ENCODE data around the gene PIGN. TPM values are rescaled to one million over a fixed set of nuclear protein-coding genes. Genes with fewer than 3 reads are reported as not detected.

Gene PIGN
- total RNA-seq, 2 donors from 2014 or later = 17.9 to 18.1 TPM

DNA sequence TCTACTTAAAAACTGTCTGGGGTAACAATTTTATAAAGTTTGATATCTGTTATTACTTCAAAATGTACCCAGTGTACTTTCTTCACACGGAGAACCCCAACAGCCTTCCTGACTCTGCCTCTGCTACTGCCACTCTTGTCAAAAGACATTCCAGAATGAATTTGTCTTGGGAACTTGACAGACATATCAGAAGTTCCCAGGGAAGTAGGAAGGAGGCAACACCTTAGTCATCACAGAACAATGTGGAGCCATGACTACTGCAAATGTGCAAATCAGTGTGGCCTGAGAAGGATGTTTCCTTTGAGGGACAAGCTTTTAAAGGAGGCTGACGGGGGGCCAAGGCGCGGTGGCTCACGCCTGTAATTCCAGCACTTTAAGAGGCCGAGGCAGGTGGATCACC lies 160.3 kb downstream of the PIGN start:
- Mint-ChIP-seq H3K27me3 (peaks cover 12% of the 10 kb centered on the region), H3K36me3 (ENCODE audit: low read depth) (peaks cover 2% of the 10 kb centered on the region), H3K4me3 (no peak overlapping the region), H3K4me1 (no peaks in the 10 kb centered on the region), H3K27ac (no peak overlapping the region)
- DNase-seq (no peak), ATAC-seq (no peak)
- H3K9me3 ChIP-seq (ENCODE audit: control insufficient read depth, low read length, poor library complexity, severe bottlenecking) = no peaks in the 10 kb centered on the region

DNA sequence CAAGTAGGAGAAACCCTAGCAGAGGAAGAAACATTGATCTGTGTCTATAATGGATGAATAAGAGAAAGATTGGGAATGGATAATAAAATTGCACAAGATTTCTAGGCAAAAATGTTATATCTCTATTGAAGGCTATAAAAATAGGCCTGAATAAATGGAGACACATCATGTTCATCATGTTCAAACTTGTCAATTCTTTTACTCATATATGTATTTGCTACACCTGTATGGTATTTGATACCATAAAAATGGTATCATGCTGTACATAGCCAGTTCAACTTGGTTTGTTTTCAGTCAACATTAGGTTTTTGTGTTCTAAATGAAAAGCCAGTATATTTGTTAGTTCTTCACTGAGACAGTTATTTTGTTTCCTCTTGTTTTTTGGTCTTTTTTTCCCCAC lies 161.9 kb downstream of the PIGN start:
- no peak overlapping the region for H3K27ac Mint-ChIP-seq
- DNase-seq (no peak), ATAC-seq (no peak)
- H3K4me3 Mint-ChIP-seq = no peak overlapping the region
- H3K27me3 Mint-ChIP-seq = peaks cover 12% of the 10 kb centered on the region
- H3K9me3 ChIP-seq (ENCODE audit: control insufficient read depth, low read length, poor library complexity, severe bottlenecking) = no peaks in the 10 kb centered on the region
- no peaks in the 10 kb centered on the region for H3K4me1 Mint-ChIP-seq
- H3K36me3 Mint-ChIP-seq (ENCODE audit: low read depth) = peaks cover 2% of the 10 kb centered on the region

DNA sequence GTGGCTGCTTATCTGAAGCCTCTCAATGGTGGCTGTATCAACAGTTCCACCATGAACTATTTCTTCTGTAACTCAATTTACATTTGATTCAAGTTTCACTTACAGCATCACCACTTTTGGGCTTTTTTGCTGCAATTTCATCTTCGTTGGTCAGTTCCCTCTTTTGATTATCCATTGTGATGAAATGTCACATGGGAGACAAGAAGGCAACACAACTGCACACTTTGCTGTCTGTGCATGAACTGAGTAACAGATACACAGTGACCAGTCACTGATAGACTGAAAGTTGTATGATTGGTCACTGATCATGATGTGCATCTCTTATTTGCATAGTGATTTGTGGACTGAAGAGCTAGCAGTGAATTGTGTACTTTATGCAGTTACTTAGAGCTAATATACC lies 163.3 kb downstream of the PIGN start:
- Mint-ChIP-seq H3K36me3 (ENCODE audit: low read depth) (peaks cover 2% of the 10 kb centered on the region), H3K4me3 (no peak overlapping the region)
- no peak for DNase-seq

DNA sequence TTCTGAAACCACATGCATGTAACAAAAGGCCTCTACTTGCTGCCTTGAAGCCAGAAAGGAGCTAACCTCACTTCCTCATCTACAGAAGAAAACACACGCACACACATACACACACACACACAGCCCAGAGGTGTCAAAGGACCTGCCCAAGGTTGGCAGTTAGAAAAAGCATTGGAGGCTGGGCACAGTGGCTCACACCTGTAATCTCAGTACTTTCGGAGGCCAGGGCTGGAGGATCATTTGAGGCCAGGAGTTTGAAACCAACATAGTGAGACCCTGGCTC lies 168.2 kb downstream of the PIGN start:
- H3K9me3 ChIP-seq (ENCODE audit: control insufficient read depth, low read length, poor library complexity, severe bottlenecking) = no peaks in the 10 kb centered on the region
- DNase-seq = no peak
- Mint-ChIP-seq H3K4me3 (no peak overlapping the region), H3K36me3 (ENCODE audit: low read depth) (no peaks in the 10 kb centered on the region), H3K4me1 (no peaks in the 10 kb centered on the region), H3K27me3 (no peaks in the 10 kb centered on the region), H3K27ac (no peak overlapping the region)
- ATAC-seq = no peak

More for the DNA sequence above, 163.3 kb downstream of the PIGN start:
- ATAC-seq = no peak
- no peaks in the 10 kb centered on the region for H3K9me3 ChIP-seq (ENCODE audit: control insufficient read depth, low read length, poor library complexity, severe bottlenecking)
- no peak overlapping the region for H3K27ac Mint-ChIP-seq
- peaks cover 12% of the 10 kb centered on the region for H3K27me3 Mint-ChIP-seq
- no peaks in the 10 kb centered on the region for H3K4me1 Mint-ChIP-seq

DNA sequence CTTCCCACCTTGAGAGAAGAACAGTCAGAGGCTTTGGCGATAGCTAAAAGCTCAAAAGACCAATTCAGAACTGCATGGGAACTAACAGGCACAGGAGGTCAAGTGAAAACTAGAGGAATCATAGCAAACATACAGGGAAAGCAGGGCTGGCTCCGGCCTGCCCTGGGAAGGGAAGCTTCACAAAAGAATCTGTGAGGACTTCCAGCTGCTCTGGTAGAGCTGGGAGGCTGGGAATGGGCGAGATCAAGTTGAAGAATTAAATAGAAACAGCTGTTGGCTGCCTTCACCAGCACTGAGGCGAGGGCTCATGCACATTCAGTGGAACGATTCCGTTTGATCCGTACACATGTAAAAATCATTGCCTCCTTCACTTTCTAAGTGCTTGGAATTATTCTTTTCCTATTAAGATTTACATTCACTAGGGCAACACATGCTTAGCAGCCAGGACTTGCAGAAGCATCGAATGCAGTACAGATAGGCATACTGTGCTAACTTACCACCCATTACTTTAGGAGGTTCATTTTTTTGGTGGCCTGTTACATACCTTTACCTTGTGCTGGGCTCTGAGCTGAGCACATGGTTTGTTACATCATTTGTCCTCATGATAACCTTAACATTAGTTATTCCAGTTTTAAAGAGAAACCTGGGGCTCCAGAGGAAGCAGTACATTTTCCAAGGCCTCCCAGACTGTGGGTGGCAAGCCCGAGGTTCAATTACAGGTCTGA lies 168.7 kb downstream of the PIGN start:
- H3K27me3 Mint-ChIP-seq = no peaks in the 10 kb centered on the region
- no peak overlapping the region for H3K4me3 Mint-ChIP-seq
- no peaks in the 10 kb centered on the region for H3K36me3 Mint-ChIP-seq (ENCODE audit: low read depth)
- ATAC-seq (no peak), DNase-seq (no peak)
- H3K9me3 ChIP-seq (ENCODE audit: control insufficient read depth, low read length, poor library complexity, severe bottlenecking) = no peaks in the 10 kb centered on the region
- no peak overlapping the region for H3K27ac Mint-ChIP-seq
- H3K4me1 Mint-ChIP-seq = no peaks in the 10 kb centered on the region

DNA sequence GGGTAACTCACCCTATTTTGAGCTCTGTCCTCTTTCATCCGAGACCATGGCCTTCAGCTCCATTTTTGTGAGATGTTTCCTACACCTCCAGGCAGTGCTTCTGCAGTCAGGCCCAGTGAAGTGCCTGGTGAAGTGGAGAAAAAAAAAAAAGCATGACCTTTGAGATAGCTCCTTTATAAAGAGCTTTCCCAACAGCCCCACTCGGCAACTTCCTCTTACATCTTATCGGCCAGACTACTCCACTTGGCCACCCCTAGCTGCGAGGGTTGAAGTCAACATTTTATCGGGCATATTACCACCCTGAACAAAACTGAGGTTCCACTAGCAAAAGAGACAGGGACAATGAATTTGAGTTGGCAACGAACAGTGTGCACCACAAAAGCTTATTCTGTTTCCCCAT lies 169.2 kb downstream of the PIGN start:
- Mint-ChIP-seq H3K4me3 (no peak overlapping the region), H3K36me3 (ENCODE audit: low read depth) (no peaks in the 10 kb centered on the region), H3K27me3 (no peaks in the 10 kb centered on the region), H3K27ac (no peak overlapping the region), H3K4me1 (no peaks in the 10 kb centered on the region)
- DNase-seq (no peak), ATAC-seq (no peak)
- H3K9me3 ChIP-seq (ENCODE audit: control insufficient read depth, low read length, poor library complexity, severe bottlenecking) = no peaks in the 10 kb centered on the region

DNA sequence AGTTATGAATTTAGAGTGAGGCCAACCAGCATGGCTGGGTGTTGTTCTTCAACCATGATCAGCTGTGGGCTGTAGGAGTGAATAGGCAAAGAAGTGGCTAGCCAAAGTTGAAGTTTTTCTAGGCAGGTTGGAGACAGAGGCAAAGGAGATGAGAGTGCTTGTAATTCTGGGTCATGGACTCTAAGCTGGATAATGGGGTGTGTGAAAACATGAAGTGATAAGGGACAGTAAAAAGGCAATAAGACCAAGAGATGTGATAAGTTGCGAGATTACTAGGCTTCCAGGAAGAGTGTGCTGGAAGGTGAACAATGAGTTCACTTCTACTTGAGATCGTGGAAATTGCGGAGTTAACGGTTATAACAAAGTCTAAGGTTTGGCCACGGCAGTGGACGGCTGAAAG lies 175.4 kb downstream of the PIGN start:
- H3K4me1 Mint-ChIP-seq = no peaks in the 10 kb centered on the region
- H3K27ac Mint-ChIP-seq = no peak overlapping the region
- DNase-seq = no peak
- no peaks in the 10 kb centered on the region for H3K36me3 Mint-ChIP-seq (ENCODE audit: low read depth)
- no peak overlapping the region for H3K4me3 Mint-ChIP-seq
- no peak for ATAC-seq
- no peaks in the 10 kb centered on the region for H3K9me3 ChIP-seq (ENCODE audit: control insufficient read depth, low read length, poor library complexity, severe bottlenecking)
- H3K27me3 Mint-ChIP-seq = peaks cover 10% of the 10 kb centered on the region

DNA sequence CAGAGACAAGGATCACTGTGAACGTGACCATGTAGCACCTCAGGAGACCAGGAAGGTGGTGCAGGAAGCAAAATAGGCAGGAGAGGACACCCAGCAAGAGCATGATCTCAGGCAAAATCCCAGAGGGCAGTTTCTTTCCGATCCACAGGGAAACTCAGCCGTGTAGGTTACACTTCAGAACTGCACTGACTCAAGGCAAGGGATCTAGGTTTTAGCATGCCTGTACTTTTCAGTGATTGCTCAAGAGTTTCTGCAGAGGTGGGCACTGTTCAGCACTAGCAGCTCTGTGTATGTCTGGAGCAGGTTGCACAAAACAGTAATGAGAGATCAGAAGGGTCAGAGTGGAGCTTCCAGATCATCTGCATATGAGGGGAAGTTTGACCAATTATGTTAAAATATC lies 177.3 kb downstream of the PIGN start:
- H3K9me3 ChIP-seq (ENCODE audit: control insufficient read depth, low read length, poor library complexity, severe bottlenecking) = no peaks in the 10 kb centered on the region
- Mint-ChIP-seq H3K36me3 (ENCODE audit: low read depth) (no peaks in the 10 kb centered on the region), H3K27ac (no peak overlapping the region), H3K4me3 (no peak overlapping the region), H3K27me3 (peaks cover 10% of the 10 kb centered on the region), H3K4me1 (no peaks in the 10 kb centered on the region)
- DNase-seq (no peak), ATAC-seq (no peak)

DNA sequence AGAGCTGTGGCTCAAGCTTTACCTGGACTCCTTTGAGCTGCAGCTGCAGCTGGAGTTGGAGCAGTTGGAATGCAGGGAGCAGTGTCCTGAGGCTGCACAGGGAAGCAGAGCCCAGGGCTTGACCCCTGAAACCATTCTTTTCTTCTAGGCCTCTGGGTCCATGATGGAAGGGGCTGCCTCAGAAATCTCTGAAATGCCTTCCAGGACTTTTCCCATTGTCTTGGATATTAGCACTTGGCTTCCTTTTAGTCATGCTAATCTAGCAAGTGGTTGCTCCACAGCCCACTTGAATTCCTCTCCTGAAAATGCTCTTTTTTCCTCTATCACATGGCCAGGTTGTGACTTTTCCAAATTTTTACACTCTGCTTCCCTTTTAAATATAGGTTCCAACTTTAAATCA lies 185.5 kb downstream of the PIGN start:
- no peak overlapping the region for H3K27ac Mint-ChIP-seq
- H3K27me3 Mint-ChIP-seq = no peaks in the 10 kb centered on the region
- H3K36me3 Mint-ChIP-seq (ENCODE audit: low read depth) = peaks cover 4% of the 10 kb centered on the region
- H3K9me3 ChIP-seq (ENCODE audit: control insufficient read depth, low read length, poor library complexity, severe bottlenecking) = no peaks in the 10 kb centered on the region
- no peaks in the 10 kb centered on the region for H3K4me1 Mint-ChIP-seq
- DNase-seq (no peak), ATAC-seq (no peak)
- H3K4me3 Mint-ChIP-seq = no peak overlapping the region

DNA sequence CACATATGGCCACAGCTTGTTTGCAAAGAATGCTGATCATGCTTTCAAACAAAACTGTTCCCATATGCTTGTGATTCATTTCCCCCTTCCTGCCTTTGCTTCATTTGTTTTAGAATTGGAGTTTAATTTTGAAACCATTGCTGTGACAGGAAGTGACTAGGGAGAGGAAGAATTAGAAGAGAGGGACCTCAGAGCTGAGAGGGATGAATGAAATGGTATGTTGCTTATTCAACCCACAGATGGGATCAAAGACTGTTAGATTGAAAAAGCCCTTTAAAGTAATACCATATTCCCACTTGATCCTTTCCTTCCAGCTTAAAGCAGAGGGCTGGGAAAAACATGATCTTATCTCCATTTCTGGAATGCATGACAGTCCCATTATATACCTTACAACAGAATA lies 187.9 kb downstream of the PIGN start:
- no peak for ATAC-seq

DNA sequence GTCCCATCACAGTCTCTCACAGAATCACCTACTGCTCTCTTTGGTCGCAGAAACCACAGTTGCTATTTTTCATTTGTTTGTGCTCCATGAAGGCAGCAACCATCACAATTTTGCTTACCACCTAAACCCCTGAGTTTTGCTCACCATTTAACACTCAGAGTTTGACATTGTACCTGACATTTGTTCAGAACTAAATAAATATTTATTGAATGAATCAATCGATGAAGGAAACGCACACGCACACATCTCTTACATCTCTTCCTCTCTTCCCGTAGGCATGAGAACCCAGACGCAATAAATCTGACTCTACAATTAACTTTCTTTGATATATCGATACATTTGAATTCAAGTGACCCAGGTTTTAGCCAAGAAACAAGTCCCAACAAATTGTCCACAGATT lies 188.5 kb downstream of the PIGN start:
- no peaks in the 10 kb centered on the region for H3K4me1 Mint-ChIP-seq
- DNase-seq (no peak), ATAC-seq (no peak)
- H3K36me3 Mint-ChIP-seq (ENCODE audit: low read depth) = peaks cover 4% of the 10 kb centered on the region
- H3K27ac Mint-ChIP-seq = no peak overlapping the region
- no peak overlapping the region for H3K4me3 Mint-ChIP-seq
- no peaks in the 10 kb centered on the region for H3K9me3 ChIP-seq (ENCODE audit: control insufficient read depth, low read length, poor library complexity, severe bottlenecking)
- peaks cover 5% of the 10 kb centered on the region for H3K27me3 Mint-ChIP-seq

More for the DNA sequence above, 187.9 kb downstream of the PIGN start:
- DNase-seq = no peak
- no peak overlapping the region for H3K4me3 Mint-ChIP-seq
- H3K4me1 Mint-ChIP-seq = no peaks in the 10 kb centered on the region
- peaks cover 4% of the 10 kb centered on the region for H3K36me3 Mint-ChIP-seq (ENCODE audit: low read depth)
- H3K27me3 Mint-ChIP-seq = peaks cover 5% of the 10 kb centered on the region
- H3K9me3 ChIP-seq (ENCODE audit: control insufficient read depth, low read length, poor library complexity, severe bottlenecking) = no peaks in the 10 kb centered on the region
- H3K27ac Mint-ChIP-seq = no peak overlapping the region

DNA sequence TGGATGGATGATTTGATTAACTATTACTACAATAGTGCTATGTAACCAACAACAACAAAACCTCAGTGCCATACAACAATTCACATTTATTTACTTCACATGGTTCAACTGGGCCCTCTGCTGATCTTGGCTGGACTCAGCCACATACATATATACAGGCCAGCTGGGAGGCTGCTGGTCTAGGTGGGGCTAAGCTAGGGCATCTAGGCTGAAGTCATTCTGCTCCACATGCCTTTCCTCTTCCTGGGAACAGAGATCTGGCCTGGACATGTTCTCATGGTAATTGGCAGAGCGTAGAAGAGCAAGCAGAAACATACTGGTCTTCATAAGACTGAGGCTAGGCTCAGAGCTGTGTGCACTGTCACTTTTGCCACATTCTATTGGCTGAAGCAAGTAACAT lies 191.2 kb downstream of the PIGN start:
- H3K27me3 Mint-ChIP-seq = peaks cover 16% of the 10 kb centered on the region
- no peaks in the 10 kb centered on the region for H3K9me3 ChIP-seq (ENCODE audit: control insufficient read depth, low read length, poor library complexity, severe bottlenecking)
- ATAC-seq (no peak), DNase-seq (no peak)
- no peak overlapping the region for H3K27ac Mint-ChIP-seq
- no peaks in the 10 kb centered on the region for H3K4me1 Mint-ChIP-seq
- no peaks in the 10 kb centered on the region for H3K36me3 Mint-ChIP-seq (ENCODE audit: low read depth)
- no peak overlapping the region for H3K4me3 Mint-ChIP-seq

DNA sequence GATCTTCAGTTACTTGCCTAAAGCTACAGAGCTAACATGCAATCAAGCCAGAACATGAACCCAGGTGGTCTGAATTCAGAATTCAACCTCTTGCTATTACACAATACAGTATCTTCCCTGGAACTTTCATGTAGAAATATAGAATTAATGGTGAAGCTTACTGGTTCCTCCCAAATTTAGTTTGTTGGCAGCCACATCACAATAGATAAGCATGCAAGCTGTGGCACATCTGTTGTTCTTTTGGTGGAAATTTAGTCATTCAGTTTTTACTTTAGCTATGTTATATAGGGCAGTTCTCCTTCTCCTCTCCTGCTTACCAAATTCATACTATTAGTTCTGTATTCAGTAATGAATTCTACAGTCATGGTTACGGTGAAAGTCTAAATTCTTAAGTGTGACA lies 193.0 kb downstream of the PIGN start:
- Mint-ChIP-seq H3K27ac (no peak overlapping the region), H3K36me3 (ENCODE audit: low read depth) (no peaks in the 10 kb centered on the region), H3K4me3 (no peak overlapping the region), H3K4me1 (no peaks in the 10 kb centered on the region), H3K27me3 (peaks cover 16% of the 10 kb centered on the region)
- H3K9me3 ChIP-seq (ENCODE audit: control insufficient read depth, low read length, poor library complexity, severe bottlenecking) = no peaks in the 10 kb centered on the region
- ATAC-seq = no peak
- DNase-seq = no peak

DNA sequence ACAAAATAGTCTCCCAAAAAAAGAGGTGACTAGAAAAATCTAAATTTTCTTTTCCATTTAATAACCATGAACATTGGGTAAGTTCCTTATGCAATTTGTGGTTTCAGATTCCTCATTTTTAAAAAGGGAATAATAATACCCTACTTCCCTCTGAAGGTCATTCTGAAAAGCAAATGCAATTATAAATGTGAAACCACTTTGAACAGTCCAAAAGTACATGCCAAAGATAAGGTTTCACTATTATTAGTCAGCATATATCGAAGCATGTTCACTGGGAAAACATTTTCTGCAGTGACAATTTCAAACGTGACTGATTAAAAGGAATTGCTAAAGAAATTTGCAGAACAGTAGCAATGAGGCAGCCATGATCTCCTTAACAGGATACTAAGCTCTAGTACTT lies 193.9 kb downstream of the PIGN start:
- no peak for DNase-seq
- no peaks in the 10 kb centered on the region for H3K36me3 Mint-ChIP-seq (ENCODE audit: low read depth)

More for the DNA sequence above, 193.9 kb downstream of the PIGN start:
- Mint-ChIP-seq H3K27me3 (peaks cover 16% of the 10 kb centered on the region), H3K27ac (no peak overlapping the region), H3K4me3 (no peak overlapping the region), H3K4me1 (no peaks in the 10 kb centered on the region)
- ATAC-seq = no peak
- no peaks in the 10 kb centered on the region for H3K9me3 ChIP-seq (ENCODE audit: control insufficient read depth, low read length, poor library complexity, severe bottlenecking)

Data from T-helper 17 cell (primary cell).